HepG2 (cell line): ENCODE measurements around the gene NSD2. TPM values are rescaled to one million over a fixed set of nuclear protein-coding genes. Genes with fewer than 3 reads are reported as not detected.

Experiments used
- ATAC-seq: fragments of 200-7000 bp; cut with Tn5 transposase; 3 replicates; pipeline ENCODE4 v1.9.1; 2020; ENCODE audit warnings: mild to moderate bottlenecking, moderate library complexity
- BruUV-seq: library from RNA; stranded (reverse); fragments of 400-500 nt; replicated peaks from 2 replicates; lab custom pipeline; 2021; lab: Mats Ljungman, UMichigan
- CTCF ChIA-PET: fragments of 300-600 bp; formaldehyde crosslinking; extraction: SDS; loops from one replicate; lab custom pipeline; 2021; ENCODE audit warnings: low total read pairs, inconsistent platforms, low intra/inter-chr PET ratio; lab: Yijun Ruan, JAX
- POLR2A ChIA-PET: fragments of 350-600 bp; sonication (Branson Sonifier 250); formaldehyde crosslinking; loops from one replicate; lab custom pipeline; 2020; ENCODE audit warnings: antibody characterized with exemption, inconsistent platforms; lab: Yijun Ruan, JAX
- DNase-seq: peaks from one replicate; pipeline ENCODE4 v3.0.0-alpha.2; 2015; ENCODE audit warnings: low spot score
- FAIRE-seq: peaks from 3 replicates; lab custom pipeline; 2011; peaks lifted over from hg19 to GRCh38; lab: Jason Lieb, UNC
- H2AFZ ChIP-seq: one replicate; pipeline ENCODE4 v1.6.1; 2011; ENCODE audit warnings: low read length, inconsistent platforms
- H3K27ac ChIP-seq: fragments of 300-600 bp; 3 replicates; pipeline ENCODE4 v1.8.0; 2011; ENCODE audit warnings: mixed run types, mild to moderate bottlenecking, mixed read lengths, low read length, inconsistent platforms; ENCODE audit not compliant: insufficient read depth; ENCODE audit errors: extremely low read length
- H3K27me3 ChIP-seq, 2 experiments: fragments of 200-600 bp in 1 of 2; 2 replicates in 1 of 2; 3 replicates in 1 of 2; pipeline versions ENCODE4 v1.6.0 to v1.8.0; 2011; ENCODE audit warnings: low read length in 2 of 2, mild to moderate bottlenecking in 2 of 2, moderate library complexity in 2 of 2, inconsistent platforms in 1 of 2; ENCODE audit not compliant: insufficient read depth in 2 of 2, control insufficient read depth in 1 of 2
- H3K36me3 ChIP-seq, 2 experiments: fragments of 200-600 bp in 1 of 2; replicated peaks in 1 of 2; 2 replicates in 1 of 2; 3 replicates in 1 of 2; pipeline versions ENCODE4 v1.5.1 to v1.8.0; 2011; ENCODE audit warnings: low read length in 2 of 2, inconsistent platforms in 1 of 2; ENCODE audit not compliant: insufficient read depth in 2 of 2, control insufficient read depth in 1 of 2
- H3K4me1 ChIP-seq: 2 replicates; pipeline ENCODE4 v1.5.1; 2012; ENCODE audit warnings: low read length, inconsistent platforms; ENCODE audit not compliant: insufficient read depth
- H3K4me2 ChIP-seq: 2 replicates; pipeline ENCODE4 v1.6.0; 2011; ENCODE audit warnings: low read depth, low read length, inconsistent platforms
- H3K4me3 ChIP-seq, 3 experiments: fragments of 200-600 bp in 1 of 3; sonication (generic), shearing (Covaris generic) in 1 of 3; replicated peaks in 1 of 3; 2 replicates each; pipeline ENCODE4 v1.5.1; 2011 to 2016; ENCODE audit warnings: low read length in 3 of 3, inconsistent platforms in 2 of 3, low read depth in 2 of 3, mild to moderate bottlenecking in 2 of 3, control low read depth in 1 of 3, mixed read lengths in 1 of 3; ENCODE audit not compliant: insufficient read depth in 1 of 3
- H3K79me2 ChIP-seq: one replicate; pipeline ENCODE4 v1.6.1; 2011; ENCODE audit warnings: low read length, inconsistent platforms; ENCODE audit not compliant: insufficient read depth
- H3K9ac ChIP-seq: 2 replicates; pipeline ENCODE4 v1.6.0; 2011; ENCODE audit warnings: mild to moderate bottlenecking, low read depth, low read length, inconsistent platforms; ENCODE audit not compliant: insufficient read depth
- H3K9me3 ChIP-seq: 2 replicates; pipeline ENCODE4 v1.5.1; 2012; ENCODE audit warnings: mild to moderate bottlenecking, low read length
- H4K20me1 ChIP-seq: 2 replicates; pipeline ENCODE4 v1.6.0; 2011; ENCODE audit warnings: inconsistent platforms, mild to moderate bottlenecking, low read length, moderate library complexity; ENCODE audit not compliant: insufficient read depth
- ESRRA ChIP-seq: sonication (generic); formaldehyde crosslinking; IDR thresholded peaks from 2 replicates; pipeline ENCODE4 v1.5.1; 2020; ENCODE audit warnings: mild to moderate bottlenecking, low read depth, missing genetic modification reagents
- FOXP1 ChIP-seq, 2 experiments: fragments of 450-650 bp in 1 of 2; IDR thresholded peaks; 2 replicates each; pipeline ENCODE4 v1.6.1; 2017 to 2018; ENCODE audit warnings: antibody characterized with exemption in 1 of 2
- GATAD2A ChIP-seq: IDR thresholded peaks from 2 replicates; pipeline ENCODE4 v1.6.1; 2016
- NFKBIZ ChIP-seq: IDR thresholded peaks from 2 replicates; pipeline ENCODE4 v1.6.1; 2018; ENCODE audit warnings: missing genetic modification reagents, missing compliant biosample characterization
- SIX4 ChIP-seq: sonication (generic); formaldehyde crosslinking; IDR thresholded peaks from 2 replicates; pipeline ENCODE4 v1.4.0; 2020; ENCODE audit warnings: missing genetic modification reagents
- SOX13 ChIP-seq, 3 experiments: fragments of 450-650 bp in 1 of 3; sonication (generic) in 1 of 3; formaldehyde crosslinking in 1 of 3; IDR thresholded peaks in 2 of 3; conservative IDR thresholded peaks in 1 of 3; 2 replicates each; pipeline versions ENCODE4 v1.5.0 to v1.6.1; 2016 to 2020; ENCODE audit warnings: antibody characterized with exemption in 1 of 3, mild to moderate bottlenecking in 1 of 3, missing compliant biosample characterization in 1 of 3, missing genetic modification reagents in 1 of 3, moderate library complexity in 1 of 3
- SOX5 ChIP-seq: IDR thresholded peaks from 2 replicates; pipeline ENCODE4 v1.6.1; 2016; ENCODE audit warnings: borderline replicate concordance
- SYNCRIP ChIP-seq: fragments of 200-400 bp; formaldehyde crosslinking; IDR thresholded peaks from 2 replicates; pipeline ENCODE4 v1.6.1; 2018; ENCODE audit warnings: mild to moderate bottlenecking, low read depth, low read length; ENCODE audit not compliant: insufficient read depth
- ZNF101 ChIP-seq: sonication (generic); formaldehyde crosslinking; IDR thresholded peaks from 2 replicates; pipeline ENCODE4 v1.4.0; 2020; ENCODE audit warnings: mild to moderate bottlenecking, low read depth, missing genetic modification reagents, borderline replicate concordance
- ZNF30 ChIP-seq: sonication (generic); formaldehyde crosslinking; IDR thresholded peaks from 2 replicates; pipeline ENCODE4 v1.5.0; 2020; ENCODE audit warnings: mild to moderate bottlenecking, missing genetic modification reagents
- ZNF615 ChIP-seq: sonication (generic); formaldehyde crosslinking; IDR thresholded peaks from 2 replicates; pipeline ENCODE4 v1.5.0; 2020; ENCODE audit warnings: mild to moderate bottlenecking, missing genetic modification reagents, borderline replicate concordance
- WGBS: methylation state at CpG from one replicate; pipeline ENCODE4 v1.1.6; 2017; ENCODE audit warnings: low lambda C conversion rate; 5-methylcytosine and 5-hydroxymethylcytosine counted together
- in situ Hi-C: cut with HindIII; loops from 2 replicates; pipeline ENCODE4 v1.10.0; 2017; ENCODE audit warnings: low pct_unique_long_range_greater_than_20kb; ENCODE audit not compliant: extremely low pct_ligation_motif_present
- intact Hi-C: fragments of 100-400 bp; cut with micrococcal nuclease; formaldehyde crosslinking; loops from one replicate; pipeline ENCODE4 v1.10.0; 2022; ENCODE audit not compliant: unreplicated experiment
- polyA plus RNA-seq, 8 experiments: library from polyadenylated mRNA; depleted of rRNA in 3 of 8; stranded (reverse) in 7 of 8; unstranded in 1 of 8; fragments of >200 nt; fragmentation: Illumina TruSeq in 4 of 8; extraction: Trizol in 4 of 8; gene quantifications; 2 replicates each; pipeline versions ENCODE4 v1.2.1 to v1.2.3, GENCODE V29; 2011 to 2016; ENCODE audit warnings: low read depth in 4 of 8, missing spikeins in 1 of 8, mixed read lengths in 1 of 8; ENCODE audit not compliant: insufficient read depth in 1 of 8
- total RNA-seq, 5 experiments: library from RNA; depleted of rRNA; stranded (reverse); fragments of >200 nt; fragmentation: Illumina TruSeq; extraction: Trizol; gene quantifications; 2 replicates each; pipeline ENCODE4 v1.2.3, GENCODE V29; 2016; ENCODE audit warnings: low read depth in 1 of 5
- TF ChIP-seq, protein P1 (sequence below): sonication (generic); formaldehyde crosslinking; IDR thresholded peaks from 2 replicates; pipeline ENCODE4 v1.8.0; 2022; ENCODE audit warnings: mild to moderate bottlenecking, missing genetic modification reagents
- TF ChIP-seq, protein P2 (sequence below): sonication (generic); formaldehyde crosslinking; IDR thresholded peaks from 2 replicates; pipeline ENCODE4 v1.8.0; 2022; ENCODE audit warnings: mild to moderate bottlenecking, missing genetic modification reagents, borderline replicate concordance
- TF ChIP-seq, protein P3 (sequence below): IDR thresholded peaks from 2 replicates; pipeline ENCODE4 v1.4.0; 2020; ENCODE audit warnings: mild to moderate bottlenecking, missing genetic modification reagents
- TF ChIP-seq, protein P4 (sequence below): sonication (generic); formaldehyde crosslinking; IDR thresholded peaks from 2 replicates; pipeline ENCODE4 v1.4.0; 2020; ENCODE audit warnings: mild to moderate bottlenecking, missing genetic modification reagents

Gene NSD2
- total and polyA plus RNA-seq, 2 of the 13 experiments (the other 11 are each of a cell fraction or from before 2014, with no cell fraction given), result 22.0 to 65.9 TPM

DNA sequence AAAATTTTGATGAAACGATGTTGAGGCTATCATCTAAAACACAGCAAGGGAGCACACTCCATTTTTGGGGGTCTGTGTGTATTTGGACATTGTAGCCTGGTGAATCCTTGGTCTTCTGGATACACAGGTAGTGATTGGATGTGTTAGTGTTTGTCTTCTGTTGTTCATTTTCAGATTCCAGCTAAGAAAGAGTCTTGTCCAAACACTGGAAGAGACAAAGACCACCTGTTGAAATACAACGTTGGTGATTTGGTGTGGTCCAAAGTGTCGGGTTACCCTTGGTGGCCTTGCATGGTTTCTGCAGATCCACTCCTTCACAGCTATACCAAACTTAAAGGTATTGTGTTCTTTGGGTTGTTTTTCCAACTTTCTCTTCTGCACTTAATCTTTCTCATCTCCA, 32.8 kb downstream of the NSD2 start:
- H3K9ac ChIP-seq, result no peak overlapping the region
- H2AFZ ChIP-seq, result no peak overlapping the region
- H3K4me1 ChIP-seq, result peaks cover 52% of the 10 kb centered on the region
- ChIA-PET CTCF (no interaction called here), POLR2A (no interaction called here)
- peaks cover 86% of the 10 kb centered on the region for H3K79me2 ChIP-seq
- peak; percentile 57 for DNase-seq
- ATAC-seq, result peak; percentile 55
- FAIRE-seq, result peak; percentile 75
- H3K4me3 ChIP-seq, result no peak overlapping the region
- 48% methylated on average over 3 of the region's 3 CpGs for WGBS
- no peak overlapping the region for H3K4me2 ChIP-seq
- H3K27me3 ChIP-seq, result no peaks in the 10 kb centered on the region
- H3K36me3 ChIP-seq, result peaks cover 23 to 73% of the 10 kb centered on the region in 2 experiments
- in situ Hi-C loops (loop anchor here (5.0 kb wide), 1 partner anchor 42 kb away; no protein-coding TSS in a partner anchor), intact Hi-C loops (no loop called here)
- H3K27ac ChIP-seq, result peak overlapping the region; percentile 25
- BruUV-seq, result no TSS peak
- peaks cover 13% of the 10 kb centered on the region for H4K20me1 ChIP-seq
- no peaks in the 10 kb centered on the region for H3K9me3 ChIP-seq
- no peak for TF ChIP-seq ZNF30
- peak; percentile 63; the same call in 1 of the 2 replicates for TF ChIP-seq GATAD2A (CRISPR knock-in tag)
- TF ChIP-seq SIX4 (CRISPR knock-in tag), result peak; percentile 94
- TF ChIP-seq ESRRA (CRISPR knock-in tag), result no peak
- TF ChIP-seq, protein P1, sequence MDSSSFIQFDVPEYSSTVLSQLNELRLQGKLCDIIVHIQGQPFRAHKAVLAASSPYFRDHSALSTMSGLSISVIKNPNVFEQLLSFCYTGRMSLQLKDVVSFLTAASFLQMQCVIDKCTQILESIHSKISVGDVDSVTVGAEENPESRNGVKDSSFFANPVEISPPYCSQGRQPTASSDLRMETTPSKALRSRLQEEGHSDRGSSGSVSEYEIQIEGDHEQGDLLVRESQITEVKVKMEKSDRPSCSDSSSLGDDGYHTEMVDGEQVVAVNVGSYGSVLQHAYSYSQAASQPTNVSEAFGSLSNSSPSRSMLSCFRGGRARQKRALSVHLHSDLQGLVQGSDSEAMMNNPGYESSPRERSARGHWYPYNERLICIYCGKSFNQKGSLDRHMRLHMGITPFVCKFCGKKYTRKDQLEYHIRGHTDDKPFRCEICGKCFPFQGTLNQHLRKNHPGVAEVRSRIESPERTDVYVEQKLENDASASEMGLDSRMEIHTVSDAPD (CRISPR knock-in tag), result peak; percentile 57; the same call in 1 of the 2 replicates
- no peak for TF ChIP-seq FOXP1 (IDR thresholded peaks at IDR 0.05)
- peak; percentile 28; the same call in 1 of the 2 replicates for TF ChIP-seq FOXP1 (CRISPR knock-in tag; IDR thresholded peaks at IDR 0.05)
- no peak for TF ChIP-seq ZNF101
- TF ChIP-seq, protein P2, sequence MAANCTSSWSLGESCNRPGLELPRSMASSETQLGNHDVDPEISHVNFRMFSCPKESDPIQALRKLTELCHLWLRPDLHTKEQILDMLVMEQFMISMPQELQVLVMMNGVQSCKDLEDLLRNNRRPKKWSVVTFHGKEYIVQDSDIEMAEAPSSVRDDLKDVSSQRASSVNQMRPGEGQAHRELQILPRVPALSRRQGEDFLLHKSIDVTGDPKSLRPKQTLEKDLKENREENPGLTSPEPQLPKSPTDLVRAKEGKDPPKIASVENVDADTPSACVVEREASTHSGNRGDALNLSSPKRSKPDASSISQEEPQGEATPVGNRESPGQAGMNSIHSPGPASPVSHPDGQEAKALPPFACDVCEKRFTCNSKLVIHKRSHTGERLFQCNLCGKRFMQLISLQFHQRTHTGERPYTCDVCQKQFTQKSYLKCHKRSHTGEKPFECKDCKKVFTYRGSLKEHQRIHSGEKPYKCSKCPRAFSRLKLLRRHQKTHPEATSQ (CRISPR knock-in tag), result no peak
- TF ChIP-seq, protein P3, sequence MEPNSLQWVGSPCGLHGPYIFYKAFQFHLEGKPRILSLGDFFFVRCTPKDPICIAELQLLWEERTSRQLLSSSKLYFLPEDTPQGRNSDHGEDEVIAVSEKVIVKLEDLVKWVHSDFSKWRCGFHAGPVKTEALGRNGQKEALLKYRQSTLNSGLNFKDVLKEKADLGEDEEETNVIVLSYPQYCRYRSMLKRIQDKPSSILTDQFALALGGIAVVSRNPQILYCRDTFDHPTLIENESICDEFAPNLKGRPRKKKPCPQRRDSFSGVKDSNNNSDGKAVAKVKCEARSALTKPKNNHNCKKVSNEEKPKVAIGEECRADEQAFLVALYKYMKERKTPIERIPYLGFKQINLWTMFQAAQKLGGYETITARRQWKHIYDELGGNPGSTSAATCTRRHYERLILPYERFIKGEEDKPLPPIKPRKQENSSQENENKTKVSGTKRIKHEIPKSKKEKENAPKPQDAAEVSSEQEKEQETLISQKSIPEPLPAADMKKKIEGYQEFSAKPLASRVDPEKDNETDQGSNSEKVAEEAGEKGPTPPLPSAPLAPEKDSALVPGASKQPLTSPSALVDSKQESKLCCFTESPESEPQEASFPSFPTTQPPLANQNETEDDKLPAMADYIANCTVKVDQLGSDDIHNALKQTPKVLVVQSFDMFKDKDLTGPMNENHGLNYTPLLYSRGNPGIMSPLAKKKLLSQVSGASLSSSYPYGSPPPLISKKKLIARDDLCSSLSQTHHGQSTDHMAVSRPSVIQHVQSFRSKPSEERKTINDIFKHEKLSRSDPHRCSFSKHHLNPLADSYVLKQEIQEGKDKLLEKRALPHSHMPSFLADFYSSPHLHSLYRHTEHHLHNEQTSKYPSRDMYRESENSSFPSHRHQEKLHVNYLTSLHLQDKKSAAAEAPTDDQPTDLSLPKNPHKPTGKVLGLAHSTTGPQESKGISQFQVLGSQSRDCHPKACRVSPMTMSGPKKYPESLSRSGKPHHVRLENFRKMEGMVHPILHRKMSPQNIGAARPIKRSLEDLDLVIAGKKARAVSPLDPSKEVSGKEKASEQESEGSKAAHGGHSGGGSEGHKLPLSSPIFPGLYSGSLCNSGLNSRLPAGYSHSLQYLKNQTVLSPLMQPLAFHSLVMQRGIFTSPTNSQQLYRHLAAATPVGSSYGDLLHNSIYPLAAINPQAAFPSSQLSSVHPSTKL (CRISPR knock-in tag), result peak; percentile 37; the same call in 1 of the 2 replicates
- TF ChIP-seq, protein P4, sequence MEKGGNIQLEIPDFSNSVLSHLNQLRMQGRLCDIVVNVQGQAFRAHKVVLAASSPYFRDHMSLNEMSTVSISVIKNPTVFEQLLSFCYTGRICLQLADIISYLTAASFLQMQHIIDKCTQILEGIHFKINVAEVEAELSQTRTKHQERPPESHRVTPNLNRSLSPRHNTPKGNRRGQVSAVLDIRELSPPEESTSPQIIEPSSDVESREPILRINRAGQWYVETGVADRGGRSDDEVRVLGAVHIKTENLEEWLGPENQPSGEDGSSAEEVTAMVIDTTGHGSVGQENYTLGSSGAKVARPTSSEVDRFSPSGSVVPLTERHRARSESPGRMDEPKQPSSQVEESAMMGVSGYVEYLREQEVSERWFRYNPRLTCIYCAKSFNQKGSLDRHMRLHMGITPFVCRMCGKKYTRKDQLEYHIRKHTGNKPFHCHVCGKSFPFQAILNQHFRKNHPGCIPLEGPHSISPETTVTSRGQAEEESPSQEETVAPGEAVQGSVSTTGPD, result peak; percentile 70; the same call in 1 of the 2 replicates
- TF ChIP-seq SYNCRIP, result no peak
- no peak for TF ChIP-seq ZNF615 (CRISPR knock-in tag)
- TF ChIP-seq SOX13 (IDR thresholded peaks at IDR 0.05), result no peak
- peak in 1 of 2 experiments; percentile 82; a peak in 2 of 4 replicates for TF ChIP-seq SOX13 (CRISPR knock-in tag; conservative IDR thresholded peaks at IDR 0.05 in 1 of 2, IDR thresholded peaks at IDR 0.05 in 1 of 2)
- peak; percentile 33; the same call in 1 of the 2 replicates for TF ChIP-seq SOX5 (CRISPR knock-in tag)
- no peak for TF ChIP-seq NFKBIZ (CRISPR knock-in tag)
